Stomach (tissue), 4 donors: ENCODE measurements around the gene TMEM141.

Source experiments
- POLR2A ChIP-seq, 4 donors: fragments of 450-650 bp; IDR thresholded peaks; one replicate each; pipeline ENCODE4 v1.6.1; 2016; ENCODE audit warnings: antibody characterized with exemption in 4 of 4, control low read depth in 2 of 4, mild to moderate bottlenecking in 1 of 4, moderate library complexity in 1 of 4
- POLR2AphosphoS5 ChIP-seq, 3 donors: sonication (generic); formaldehyde crosslinking; IDR thresholded peaks; one replicate each; pipeline ENCODE4 v1.6.1; 2016; ENCODE audit warnings: antibody characterized with exemption in 3 of 3

GRCh38 chr9:136837146-136837855, 46.2 kb downstream of the TMEM141 start:
- TF ChIP-seq POLR2A (IDR thresholded peaks at IDR 0.05) (no peak), POLR2AphosphoS5 (IDR thresholded peaks at IDR 0.05) (no peak)
